ENCODE data around the gene KCNJ6. TPM values are rescaled to one million over a fixed set of nuclear protein-coding genes. Genes with fewer than 3 reads are reported as not detected.

Gene KCNJ6
- polyA plus RNA-seq, 1 of the 3 experiments (the other 2 are of a cell fraction): not detected

- Histone ChIP-seq H4K20me1 (ENCODE audit: insufficient read depth) (no peaks in the 10 kb centered on the region), H3K79me2 (ENCODE audit: insufficient read depth) (no peaks in the 10 kb centered on the region), H3K4me2 (no peak overlapping the region), H3K4me3 (ENCODE audit: low read depth in 2 of 2, low read length in 1 of 2) (no peak overlapping the region), H3K36me3 (replicated peaks in 1 of 2; ENCODE audit: control insufficient read depth in 1 of 2, insufficient read depth in 2 of 2, low read length in 1 of 2) (no peaks in the 10 kb centered on the region), H3F3A (replicated peaks; ENCODE audit: insufficient read depth) (no peaks in the 10 kb centered on the region), H3K9ac (no peak overlapping the region), H3K27me3 (ENCODE audit: insufficient read depth) (peaks cover 17% of the 10 kb centered on the region; the same call in 1 of the 2 replicates), H2AFZ (ENCODE audit: low read depth) (no peak overlapping the region), H3K9me2 (no peaks in the 10 kb centered on the region), H3K9me3 (no peaks in the 10 kb centered on the region), H3K27ac (ENCODE audit: low read depth in 2 of 2, low read length in 1 of 2) (no peak overlapping the region), H3K4me1 (ENCODE audit: control insufficient read depth in 1 of 2, insufficient read depth in 2 of 2, low read depth in 1 of 2, low read length in 1 of 2) (no peaks in the 10 kb centered on the region)
- ChIA-PET POLR2A (no interaction called here), CTCF (interaction anchor here (1.0 to 1.6 kb wide), 3 partner anchors 11 to 71 kb away, joined by 3 to 5 read pairs (median 3); no protein-coding TSS in a partner anchor)
- WGBS (ENCODE audit: low lambda C conversion rate): 0% methylated on average over 2 of the region's 2 CpGs
- DNase-seq: no peak
- no peak for TF ChIP-seq RCOR1 (IDR thresholded peaks at IDR 0.05; ENCODE audit: low read length)
- TF ChIP-seq EZH2phosphoT487 (IDR thresholded peaks at IDR 0.05; ENCODE audit: borderline replicate concordance, low read depth): no peak
Observed at GRCh38 chr21:37603129-37603528, 313.1 kb downstream of the KCNJ6 start.

- Histone ChIP-seq H4K20me1 (ENCODE audit: insufficient read depth) (no peaks in the 10 kb centered on the region), H3K9ac (no peak overlapping the region), H3F3A (replicated peaks; ENCODE audit: insufficient read depth) (no peaks in the 10 kb centered on the region), H3K79me2 (ENCODE audit: insufficient read depth) (no peaks in the 10 kb centered on the region), H3K4me3 (ENCODE audit: low read depth in 2 of 2, low read length in 1 of 2) (no peak overlapping the region), H3K4me2 (no peak overlapping the region), H2AFZ (ENCODE audit: low read depth) (no peak overlapping the region), H3K27ac (ENCODE audit: low read depth in 2 of 2, low read length in 1 of 2) (no peak overlapping the region), H3K27me3 (ENCODE audit: insufficient read depth) (peaks cover 17% of the 10 kb centered on the region; the same call in 1 of the 2 replicates), H3K9me3 (no peaks in the 10 kb centered on the region), H3K36me3 (replicated peaks in 1 of 2; ENCODE audit: control insufficient read depth in 1 of 2, insufficient read depth in 2 of 2, low read length in 1 of 2) (no peaks in the 10 kb centered on the region), H3K4me1 (ENCODE audit: control insufficient read depth in 1 of 2, insufficient read depth in 2 of 2, low read depth in 1 of 2, low read length in 1 of 2) (no peaks in the 10 kb centered on the region), H3K9me2 (no peaks in the 10 kb centered on the region)
- ChIA-PET POLR2A (no interaction called here), CTCF (no interaction called here)
- WGBS (ENCODE audit: low lambda C conversion rate): 32% methylated on average over 4 of the region's 5 CpGs
- DNase-seq: no peak
- no peak for TF ChIP-seq MEF2A (IDR thresholded peaks at IDR 0.05; ENCODE audit: borderline replicate concordance, low read depth)
- TF ChIP-seq, protein P1, sequence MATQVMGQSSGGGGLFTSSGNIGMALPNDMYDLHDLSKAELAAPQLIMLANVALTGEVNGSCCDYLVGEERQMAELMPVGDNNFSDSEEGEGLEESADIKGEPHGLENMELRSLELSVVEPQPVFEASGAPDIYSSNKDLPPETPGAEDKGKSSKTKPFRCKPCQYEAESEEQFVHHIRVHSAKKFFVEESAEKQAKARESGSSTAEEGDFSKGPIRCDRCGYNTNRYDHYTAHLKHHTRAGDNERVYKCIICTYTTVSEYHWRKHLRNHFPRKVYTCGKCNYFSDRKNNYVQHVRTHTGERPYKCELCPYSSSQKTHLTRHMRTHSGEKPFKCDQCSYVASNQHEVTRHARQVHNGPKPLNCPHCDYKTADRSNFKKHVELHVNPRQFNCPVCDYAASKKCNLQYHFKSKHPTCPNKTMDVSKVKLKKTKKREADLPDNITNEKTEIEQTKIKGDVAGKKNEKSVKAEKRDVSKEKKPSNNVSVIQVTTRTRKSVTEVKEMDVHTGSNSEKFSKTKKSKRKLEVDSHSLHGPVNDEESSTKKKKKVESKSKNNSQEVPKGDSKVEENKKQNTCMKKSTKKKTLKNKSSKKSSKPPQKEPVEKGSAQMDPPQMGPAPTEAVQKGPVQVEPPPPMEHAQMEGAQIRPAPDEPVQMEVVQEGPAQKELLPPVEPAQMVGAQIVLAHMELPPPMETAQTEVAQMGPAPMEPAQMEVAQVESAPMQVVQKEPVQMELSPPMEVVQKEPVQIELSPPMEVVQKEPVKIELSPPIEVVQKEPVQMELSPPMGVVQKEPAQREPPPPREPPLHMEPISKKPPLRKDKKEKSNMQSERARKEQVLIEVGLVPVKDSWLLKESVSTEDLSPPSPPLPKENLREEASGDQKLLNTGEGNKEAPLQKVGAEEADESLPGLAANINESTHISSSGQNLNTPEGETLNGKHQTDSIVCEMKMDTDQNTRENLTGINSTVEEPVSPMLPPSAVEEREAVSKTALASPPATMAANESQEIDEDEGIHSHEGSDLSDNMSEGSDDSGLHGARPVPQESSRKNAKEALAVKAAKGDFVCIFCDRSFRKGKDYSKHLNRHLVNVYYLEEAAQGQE (IDR thresholded peaks at IDR 0.05; ENCODE audit: low read depth, low read length): no peak
Observed at GRCh38 chr21:37601915-37602314, 314.3 kb downstream of the KCNJ6 start.

GRCh38 chr21:37601027-37601426 lies 315.2 kb downstream of the KCNJ6 start:
- Histone ChIP-seq H3K9ac (no peak overlapping the region), H3K9me3 (no peaks in the 10 kb centered on the region), H3K27ac (ENCODE audit: low read depth in 2 of 2, low read length in 1 of 2) (no peak overlapping the region), H3F3A (replicated peaks; ENCODE audit: insufficient read depth) (no peaks in the 10 kb centered on the region), H4K20me1 (ENCODE audit: insufficient read depth) (no peaks in the 10 kb centered on the region), H3K79me2 (ENCODE audit: insufficient read depth) (no peaks in the 10 kb centered on the region), H3K27me3 (ENCODE audit: insufficient read depth) (peaks cover 14% of the 10 kb centered on the region; the same call in 1 of the 2 replicates), H3K4me2 (no peak overlapping the region), H3K4me3 (ENCODE audit: low read depth in 2 of 2, low read length in 1 of 2) (no peak overlapping the region), H2AFZ (ENCODE audit: low read depth) (no peak overlapping the region), H3K36me3 (replicated peaks in 1 of 2; ENCODE audit: control insufficient read depth in 1 of 2, insufficient read depth in 2 of 2, low read length in 1 of 2) (no peaks in the 10 kb centered on the region), H3K4me1 (ENCODE audit: control insufficient read depth in 1 of 2, insufficient read depth in 2 of 2, low read depth in 1 of 2, low read length in 1 of 2) (no peaks in the 10 kb centered on the region), H3K9me2 (no peaks in the 10 kb centered on the region)
- ChIA-PET POLR2A (no interaction called here), CTCF (no interaction called here)
- 36% methylated on average over 3 of the region's 3 CpGs for WGBS (ENCODE audit: low lambda C conversion rate)
- TF ChIP-seq EP300 (IDR thresholded peaks at IDR 0.05; ENCODE audit: borderline replicate concordance in 1 of 2, low read depth in 1 of 2, low read length in 1 of 2): no peak
- TF ChIP-seq, protein P2, sequence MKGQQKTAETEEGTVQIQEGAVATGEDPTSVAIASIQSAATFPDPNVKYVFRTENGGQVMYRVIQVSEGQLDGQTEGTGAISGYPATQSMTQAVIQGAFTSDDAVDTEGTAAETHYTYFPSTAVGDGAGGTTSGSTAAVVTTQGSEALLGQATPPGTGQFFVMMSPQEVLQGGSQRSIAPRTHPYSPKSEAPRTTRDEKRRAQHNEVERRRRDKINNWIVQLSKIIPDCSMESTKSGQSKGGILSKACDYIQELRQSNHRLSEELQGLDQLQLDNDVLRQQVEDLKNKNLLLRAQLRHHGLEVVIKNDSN (IDR thresholded peaks at IDR 0.05; ENCODE audit: borderline replicate concordance, low read depth): no peak
- TF ChIP-seq JUND (IDR thresholded peaks at IDR 0.05): no peak
- no peak for TF ChIP-seq NFIC (IDR thresholded peaks at IDR 0.05; ENCODE audit: borderline replicate concordance)
- no peak for TF ChIP-seq MEF2A (IDR thresholded peaks at IDR 0.05; ENCODE audit: borderline replicate concordance, low read depth)
- no peak for TF ChIP-seq FOSL2 (IDR thresholded peaks at IDR 0.05; ENCODE audit: borderline replicate concordance, low read depth)
- no peak for TF ChIP-seq YY1 (IDR thresholded peaks at IDR 0.05; ENCODE audit: low read depth)
- no peak for TF ChIP-seq TAF1 (IDR thresholded peaks at IDR 0.05; ENCODE audit: borderline replicate concordance, low read depth, low read length)
- no peak for TF ChIP-seq USF2 (IDR thresholded peaks at IDR 0.05; ENCODE audit: borderline replicate concordance, low read depth, low read length)
- TF ChIP-seq MAX (IDR thresholded peaks at IDR 0.05; ENCODE audit: low read depth): no peak
- DNase-seq: no peak
